HG03571 (cell line): Measurements from ENCODE around the gene UTRN.

Experiments used
- ATAC-seq: cut with Tn5 transposase; IDR thresholded peaks from one replicate; pipeline ENCODE4 v1.9.1; 2021; ENCODE audit not compliant: unreplicated experiment

The UTRN gene

DNA sequence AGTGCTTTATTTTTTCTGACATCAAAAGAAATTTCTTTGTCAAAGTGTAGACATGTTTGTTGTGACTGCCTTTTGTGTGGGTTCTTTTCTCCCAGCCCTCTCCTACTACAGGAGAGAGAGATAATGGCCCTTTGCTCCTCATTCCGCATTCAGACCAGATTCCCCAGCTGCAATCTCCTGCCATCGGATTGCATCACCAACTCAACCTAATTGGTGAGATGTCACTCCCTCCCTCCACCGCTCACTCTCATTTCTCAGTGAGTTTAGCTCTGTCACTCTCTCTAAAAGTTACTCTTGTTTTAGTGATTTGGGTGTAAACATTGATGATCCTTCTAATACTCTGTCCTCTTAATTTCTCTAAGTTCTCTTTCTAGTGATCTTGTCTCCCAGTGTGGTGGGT lies 22.7 kb downstream of the UTRN start:
- no peak for ATAC-seq

DNA sequence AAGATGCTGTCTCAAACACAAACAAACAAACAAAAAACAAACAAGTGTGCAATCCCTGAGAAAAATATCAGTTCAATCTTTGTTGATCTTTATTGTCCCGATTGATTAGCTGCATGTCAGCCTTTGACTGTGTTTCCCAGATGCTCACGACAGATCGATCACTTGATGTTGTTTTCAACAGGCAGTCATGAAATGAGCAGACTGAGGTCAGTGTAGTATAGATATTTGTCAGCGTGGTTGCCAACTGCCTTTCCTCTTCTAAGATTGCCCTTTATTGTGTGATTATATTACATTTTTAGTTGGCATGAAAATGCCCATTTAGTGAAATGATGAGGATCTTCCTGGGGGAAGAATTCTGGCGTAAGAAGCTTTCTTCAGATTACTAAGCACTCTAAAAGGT lies 25.6 kb downstream of the UTRN start:
- ATAC-seq, result no peak

DNA sequence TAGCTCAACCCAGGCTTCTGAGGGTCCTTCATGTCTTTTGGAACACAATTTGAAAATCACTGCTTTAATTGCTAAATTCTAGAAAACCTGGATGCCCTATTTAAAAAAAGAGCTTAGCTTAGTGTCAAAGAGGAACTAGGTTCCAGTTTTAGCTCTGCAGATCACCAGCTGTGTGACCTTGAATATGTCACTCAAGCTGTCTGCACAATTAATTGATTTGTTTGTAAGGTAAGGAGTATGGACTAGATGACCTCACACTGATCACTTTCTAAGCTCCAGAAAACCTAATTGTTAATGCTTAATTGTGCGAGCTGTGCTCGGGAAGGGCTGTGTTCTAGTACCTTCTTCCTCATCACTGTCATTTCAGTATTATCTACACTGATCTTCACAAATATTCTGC lies 26.2 kb downstream of the UTRN start:
- ATAC-seq, result no peak

DNA sequence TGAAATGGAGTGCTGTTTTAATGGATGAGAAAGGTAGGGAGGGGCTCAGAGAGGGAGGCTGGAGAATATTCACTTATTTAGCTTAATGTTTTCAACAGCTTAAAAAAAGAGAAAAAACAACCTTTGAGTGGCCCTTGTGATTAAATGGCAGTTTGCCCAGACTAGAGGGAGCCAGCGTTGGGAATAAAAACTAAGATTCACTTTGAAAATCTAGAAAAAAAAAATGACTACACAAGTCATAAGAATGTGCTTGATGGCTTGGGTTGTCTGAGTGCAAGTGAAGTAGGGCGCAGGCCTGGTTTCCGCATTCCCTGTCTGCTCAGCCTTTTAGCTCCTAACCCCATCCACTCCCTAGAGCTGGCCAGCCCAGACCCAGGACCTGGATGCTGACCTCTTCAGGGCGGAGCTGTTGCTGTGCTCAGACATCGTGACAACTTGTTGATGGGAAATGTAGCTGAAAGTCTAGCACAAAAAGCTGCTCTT lies 28.9 kb downstream of the UTRN start:
- ATAC-seq, result no peak

DNA sequence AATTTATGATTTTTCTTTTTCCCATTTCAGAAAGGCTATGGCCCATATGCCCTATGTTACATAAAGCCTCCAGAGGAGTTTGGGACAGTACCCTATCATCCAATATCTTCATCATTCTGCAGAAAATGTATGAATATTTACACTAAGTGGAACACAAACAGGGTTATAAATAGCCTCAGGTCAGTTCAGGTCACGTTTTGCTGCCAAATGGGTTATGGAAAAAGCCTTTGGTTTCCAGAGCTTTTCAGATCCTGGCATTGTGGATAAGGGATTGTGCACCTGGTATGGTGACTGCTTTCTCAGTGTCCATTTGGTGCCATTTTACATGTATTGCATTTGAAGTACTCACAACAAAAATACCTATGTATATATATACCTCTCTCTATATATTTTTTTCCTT lies 29.4 kb downstream of the UTRN start:
- ATAC-seq, result no peak

DNA sequence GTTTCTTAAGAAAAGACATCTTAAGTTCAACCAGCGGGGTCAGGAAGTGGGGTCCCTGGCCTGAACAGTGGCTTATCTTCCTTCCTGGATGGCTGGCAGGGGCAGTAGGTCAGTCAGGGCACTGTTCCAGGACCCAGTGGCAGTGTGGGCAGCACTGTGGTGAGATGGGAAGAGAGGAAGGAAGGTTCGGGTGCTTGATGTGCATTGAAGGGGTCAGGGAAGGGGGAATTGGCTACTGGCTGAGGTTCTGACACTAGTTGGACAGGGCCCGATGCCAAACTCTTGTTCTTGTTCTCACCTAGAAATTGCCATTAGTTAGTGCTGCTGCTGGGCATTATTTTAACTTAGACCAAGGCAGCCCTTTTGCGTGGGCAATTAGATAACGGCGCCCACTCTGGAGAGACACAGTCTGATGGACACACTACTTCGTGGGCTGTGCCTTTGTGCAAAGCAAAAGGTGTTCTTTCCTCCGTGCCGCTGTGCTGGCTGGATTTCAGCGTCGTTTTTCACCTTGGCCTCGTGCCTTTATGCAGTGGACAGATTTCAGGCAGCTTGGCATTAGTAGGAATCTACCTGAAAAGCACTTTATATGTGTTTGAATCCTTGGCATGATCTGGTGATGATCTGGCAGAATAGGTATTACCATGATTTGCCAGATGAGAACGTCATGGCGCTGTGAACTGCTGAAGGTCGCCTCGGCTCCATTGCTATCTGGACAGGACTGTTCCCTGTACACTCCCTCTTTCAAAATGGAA lies 30.3 kb downstream of the UTRN start:
- ATAC-seq, result no peak

DNA sequence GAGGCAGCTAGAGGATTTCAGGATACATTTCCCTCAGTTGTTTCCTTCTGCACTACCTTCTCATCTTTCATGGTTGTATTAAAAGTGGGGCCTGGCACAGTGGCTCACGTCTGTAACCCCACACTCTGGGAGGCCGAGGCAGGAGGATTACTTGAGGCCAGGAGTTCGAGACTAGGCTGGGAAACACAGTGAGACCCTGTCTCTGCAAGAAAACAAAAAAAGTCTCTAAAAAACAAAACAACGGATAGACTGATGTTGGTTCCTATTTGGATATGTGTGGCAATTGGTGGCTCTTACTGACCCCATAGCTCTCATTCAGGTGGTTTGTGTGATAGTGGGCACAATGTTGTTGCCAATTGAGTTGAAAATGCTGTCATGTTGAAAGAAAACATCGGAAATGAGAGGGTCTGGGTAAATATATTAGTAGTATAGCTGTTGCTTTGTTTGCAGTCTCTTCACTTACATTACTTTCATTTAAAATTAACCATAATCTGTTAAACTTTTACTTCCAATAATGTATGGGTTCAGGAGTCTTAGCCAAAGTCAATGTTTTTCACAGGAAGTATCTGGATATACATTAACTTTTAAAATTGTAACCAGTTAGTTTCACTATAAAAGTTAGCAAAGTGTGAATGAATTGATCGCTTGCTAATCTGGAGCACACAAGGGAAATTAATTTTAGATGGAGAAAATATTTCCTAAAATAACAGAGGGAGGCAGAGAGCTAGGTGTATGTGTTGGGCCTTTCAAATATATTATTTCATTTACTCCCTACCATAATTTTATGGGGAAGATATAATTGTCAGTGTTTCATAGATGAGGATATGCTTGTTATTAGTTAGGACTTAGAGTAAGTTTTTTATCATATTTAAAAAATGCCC lies 31.1 kb downstream of the UTRN start:
- ATAC-seq, result peak; percentile 88

DNA sequence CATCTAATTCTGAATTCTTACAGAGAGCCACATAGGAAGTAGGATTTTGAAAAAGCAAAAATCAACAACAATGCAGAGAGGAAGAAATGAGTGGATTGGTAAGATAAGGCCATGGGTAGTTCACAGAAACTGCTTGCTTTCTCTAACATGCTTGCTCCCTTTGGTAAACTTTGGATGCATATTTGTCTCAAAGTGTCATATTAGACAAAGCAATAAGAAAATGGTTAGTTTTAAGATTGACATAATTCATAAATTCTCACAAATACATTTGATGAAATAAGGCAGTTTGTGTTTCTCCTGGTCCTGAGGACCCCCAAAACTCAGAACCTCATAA lies 31.7 kb downstream of the UTRN start:
- ATAC-seq, result peak; percentile 4

DNA sequence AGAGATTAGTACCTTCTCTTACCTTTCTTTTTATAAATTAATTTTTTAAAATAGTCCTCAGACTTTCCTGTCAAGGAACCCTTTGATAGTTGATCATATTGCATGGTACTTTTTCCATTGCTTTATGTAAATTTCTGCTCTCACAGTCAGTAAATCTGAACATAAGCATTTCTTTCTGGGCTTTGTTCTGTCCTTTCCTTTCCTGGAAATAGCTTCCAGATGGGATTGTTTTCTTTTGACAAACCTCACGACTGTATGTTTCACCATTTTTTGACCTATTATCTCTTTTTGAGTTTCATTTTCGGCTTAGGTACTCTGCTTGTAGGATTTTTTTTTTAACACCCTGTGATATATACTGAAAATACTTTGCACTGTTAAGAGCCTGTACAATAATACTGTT lies 32.6 kb downstream of the UTRN start:
- ATAC-seq, result no peak

DNA sequence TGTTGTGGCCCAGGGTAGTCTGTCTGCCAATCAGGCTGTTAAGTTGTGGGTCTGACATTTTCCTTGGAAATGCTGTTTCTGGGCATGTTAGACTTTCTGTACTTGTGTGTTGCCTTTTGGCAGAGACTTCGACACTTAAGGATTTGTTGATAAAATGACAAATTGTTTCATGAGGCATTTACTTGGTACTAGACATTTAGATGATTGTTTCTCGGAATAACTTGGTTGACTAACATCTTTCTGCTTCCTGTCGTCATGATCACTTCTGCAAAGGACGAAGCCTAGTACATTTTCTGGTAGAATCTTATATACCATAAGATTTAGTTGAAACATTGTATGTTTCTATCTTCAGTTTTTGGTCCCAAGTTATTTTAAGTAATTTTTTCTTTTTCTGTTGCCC lies 34.1 kb downstream of the UTRN start:
- no peak for ATAC-seq

DNA sequence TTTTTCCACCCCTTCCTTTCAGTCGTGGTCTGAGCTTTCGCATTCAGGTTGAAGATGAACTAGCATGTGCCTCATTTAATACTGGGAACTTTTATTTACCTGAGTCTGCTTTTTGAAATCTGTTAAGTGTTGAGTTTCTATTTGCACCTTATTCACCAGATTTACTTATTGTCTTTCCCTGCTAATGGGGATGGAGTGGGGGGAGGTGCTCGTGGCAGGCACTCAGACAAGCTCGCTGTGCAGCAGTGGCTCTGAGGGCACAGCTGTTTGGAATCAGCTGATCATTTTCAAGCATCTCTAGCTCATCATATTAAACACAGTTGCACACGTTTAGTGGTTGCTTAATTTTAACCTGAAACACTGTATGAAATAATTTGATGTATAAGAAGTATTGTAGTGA lies 35.6 kb downstream of the UTRN start:
- no peak for ATAC-seq

DNA sequence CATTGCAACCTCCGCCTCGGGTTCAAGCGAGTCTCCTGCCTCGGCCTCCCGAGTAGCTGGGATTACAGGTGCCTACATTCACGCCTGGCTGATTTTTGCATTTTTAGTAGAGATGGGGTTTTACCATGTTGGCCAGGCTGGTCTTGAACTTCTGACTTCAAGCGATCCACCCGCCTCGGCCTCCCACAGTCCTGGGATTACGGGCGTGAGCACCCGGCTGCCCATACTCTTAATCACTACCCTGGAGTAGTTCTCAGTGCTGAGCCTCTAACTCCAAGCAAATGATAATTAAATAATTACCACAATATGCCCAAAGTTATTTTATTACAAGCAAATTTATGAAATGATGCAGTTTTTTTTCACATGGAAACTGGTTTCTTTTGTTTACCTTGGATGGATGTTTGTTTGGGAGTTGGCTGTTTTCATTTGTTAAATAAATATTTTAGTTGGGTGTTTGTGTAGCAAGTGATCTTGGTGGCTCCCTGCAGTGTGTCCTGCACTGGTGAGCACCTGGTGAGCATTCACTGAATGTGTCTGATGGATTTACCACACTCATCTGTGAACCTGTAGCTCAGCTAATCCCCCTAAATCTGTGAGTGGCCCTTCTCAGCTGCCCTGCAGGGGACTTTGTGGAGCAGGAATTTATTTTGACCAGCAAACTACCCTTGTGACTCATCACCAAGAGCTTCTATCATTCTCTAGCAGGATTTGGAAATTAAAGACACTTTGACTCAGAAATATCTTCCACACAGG lies 36.9 kb downstream of the UTRN start:
- no peak for ATAC-seq

DNA sequence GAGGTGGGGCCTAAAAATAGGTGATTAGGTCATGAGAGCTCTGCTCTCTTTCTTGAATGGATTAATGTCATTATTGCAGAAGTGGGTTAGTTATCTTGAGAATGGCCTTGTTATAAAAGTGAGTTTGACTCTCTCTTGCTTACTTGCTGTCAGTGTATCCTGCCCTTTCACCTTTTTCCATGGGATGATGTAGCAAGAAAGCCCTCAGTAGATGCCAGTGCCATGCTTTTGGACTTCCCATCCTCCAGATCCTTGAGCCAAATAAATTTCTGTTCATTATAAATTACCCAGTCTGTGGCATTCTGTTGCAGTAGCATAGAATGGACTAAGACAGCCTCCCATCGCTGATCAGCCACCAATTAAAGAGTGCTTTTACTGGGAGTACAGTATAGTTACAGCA lies 40.1 kb downstream of the UTRN start:
- ATAC-seq, result no peak

DNA sequence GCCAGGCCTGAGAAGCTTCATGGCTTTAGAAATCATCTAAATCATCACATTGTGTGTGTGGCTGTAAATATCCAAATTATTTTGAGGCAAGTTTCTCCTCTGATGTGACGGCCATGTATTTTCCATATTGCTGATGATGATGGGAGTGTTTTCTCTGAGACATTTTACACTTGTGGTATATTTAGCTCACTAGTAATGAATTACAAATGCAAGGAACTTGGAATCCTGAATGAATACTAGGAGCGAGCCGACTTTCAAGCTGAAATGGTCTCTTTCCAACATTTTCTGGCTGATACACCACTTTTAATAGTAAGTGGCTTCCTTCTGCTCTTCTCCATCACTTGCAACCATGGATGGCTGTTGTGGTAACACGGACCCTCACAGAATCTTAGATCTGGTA lies 41.3 kb downstream of the UTRN start:
- no peak for ATAC-seq

DNA sequence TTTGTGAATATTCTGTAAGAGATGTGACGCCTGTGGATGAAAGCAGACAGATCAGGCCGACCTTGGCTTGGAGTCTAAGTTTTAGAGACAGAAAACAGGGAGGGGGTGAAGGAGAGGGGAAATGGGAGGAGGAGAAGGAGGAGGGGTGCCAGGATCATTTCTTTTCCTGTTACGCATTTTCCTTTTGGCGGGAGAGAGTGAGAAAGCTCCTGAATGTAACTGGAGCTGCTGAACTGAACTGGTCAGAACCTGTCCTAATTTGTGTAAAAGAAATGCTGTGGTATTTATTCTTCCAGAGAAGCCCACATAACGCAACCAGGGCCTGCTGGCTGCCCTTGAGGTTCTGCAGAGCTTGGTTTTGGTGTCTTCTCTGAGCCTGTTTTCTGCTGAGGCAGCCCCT lies 41.9 kb downstream of the UTRN start:
- no peak for ATAC-seq

DNA sequence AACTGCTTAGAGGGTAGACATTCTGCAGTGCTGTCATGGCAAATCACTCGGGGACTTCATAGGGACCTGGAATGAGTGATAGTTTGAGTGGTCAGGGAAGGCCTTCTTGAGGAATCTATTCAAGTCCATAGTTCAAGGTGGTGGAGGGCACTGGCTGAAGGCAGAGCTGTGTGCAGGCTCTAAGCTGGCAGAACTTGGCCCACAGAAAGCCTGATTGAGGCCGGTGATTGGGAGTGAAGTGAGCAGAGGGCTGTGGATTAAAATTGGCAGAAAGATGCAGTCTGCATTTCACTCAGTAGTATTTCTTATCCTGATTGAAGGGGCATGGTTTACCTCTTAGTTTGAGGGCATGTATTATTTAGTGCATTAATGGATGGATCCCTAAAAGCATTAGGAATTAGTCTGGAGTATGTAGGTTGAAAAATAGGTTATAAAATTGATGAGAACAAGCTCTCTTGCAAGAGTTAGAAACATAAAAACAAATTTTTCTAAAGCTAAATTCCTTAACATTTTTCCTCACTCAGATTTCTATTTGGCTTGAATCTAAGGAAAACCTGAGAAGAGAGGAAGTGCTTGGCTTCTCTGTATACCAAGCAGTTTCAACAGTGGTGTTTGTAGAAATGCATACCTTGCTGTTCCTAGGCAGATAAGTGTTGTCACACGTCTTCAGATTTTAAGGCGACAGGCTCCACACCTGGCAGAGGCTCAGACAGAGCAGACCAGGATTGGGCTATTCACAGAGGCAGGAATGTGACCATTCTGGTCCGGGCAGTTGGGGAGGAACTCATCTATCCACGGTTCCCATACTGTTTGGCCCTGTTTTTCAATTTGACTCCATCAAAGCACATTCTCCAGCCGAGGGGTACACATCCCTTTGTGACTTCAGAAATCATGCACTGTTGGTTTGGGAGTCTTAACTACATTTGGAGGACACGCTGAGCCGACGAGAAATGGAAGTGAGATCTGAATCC lies 45.2 kb downstream of the UTRN start:
- no peak for ATAC-seq

DNA sequence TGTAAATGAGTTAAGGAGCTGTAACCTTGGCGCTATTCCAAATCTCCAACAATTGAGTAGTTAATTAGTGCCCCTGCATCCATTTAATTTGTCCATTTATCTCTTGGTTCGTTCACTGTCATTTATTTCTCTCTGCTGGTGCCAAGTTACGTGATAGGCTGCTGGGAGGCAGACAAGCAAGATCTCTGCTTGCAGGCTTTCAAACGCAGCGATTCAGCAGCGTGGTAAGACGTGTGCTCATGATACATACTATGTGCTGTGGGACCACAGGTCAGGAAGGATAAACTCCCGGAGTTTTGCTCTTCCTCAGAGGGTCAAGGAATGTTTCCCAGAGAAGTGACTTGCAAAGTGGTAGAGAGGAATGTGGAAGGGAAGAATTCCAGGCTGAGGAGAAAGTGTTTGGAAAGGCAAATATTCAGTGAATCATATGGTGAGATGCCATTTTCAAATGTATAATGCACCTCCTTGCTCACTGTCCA lies 46.4 kb downstream of the UTRN start:
- ATAC-seq, result no peak

DNA sequence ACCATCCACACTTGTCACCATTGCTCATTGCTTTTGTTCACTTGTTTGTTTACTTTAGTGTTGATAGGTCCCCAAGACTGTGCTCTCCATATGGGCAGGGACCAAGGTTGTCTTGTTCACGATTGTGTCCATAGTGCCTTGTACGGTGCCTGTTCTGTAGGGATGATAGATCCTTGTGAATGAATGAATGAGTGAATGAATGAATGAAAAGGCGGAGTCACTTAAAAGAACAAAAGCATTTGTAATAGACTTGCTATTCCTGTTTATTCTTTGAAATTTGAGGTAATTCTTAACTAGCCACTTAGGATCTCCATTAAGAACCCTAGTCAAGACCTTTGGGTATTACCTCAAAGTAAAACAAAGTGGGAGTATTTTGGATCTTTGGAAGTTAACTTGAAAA lies 47.0 kb downstream of the UTRN start:
- no peak for ATAC-seq

DNA sequence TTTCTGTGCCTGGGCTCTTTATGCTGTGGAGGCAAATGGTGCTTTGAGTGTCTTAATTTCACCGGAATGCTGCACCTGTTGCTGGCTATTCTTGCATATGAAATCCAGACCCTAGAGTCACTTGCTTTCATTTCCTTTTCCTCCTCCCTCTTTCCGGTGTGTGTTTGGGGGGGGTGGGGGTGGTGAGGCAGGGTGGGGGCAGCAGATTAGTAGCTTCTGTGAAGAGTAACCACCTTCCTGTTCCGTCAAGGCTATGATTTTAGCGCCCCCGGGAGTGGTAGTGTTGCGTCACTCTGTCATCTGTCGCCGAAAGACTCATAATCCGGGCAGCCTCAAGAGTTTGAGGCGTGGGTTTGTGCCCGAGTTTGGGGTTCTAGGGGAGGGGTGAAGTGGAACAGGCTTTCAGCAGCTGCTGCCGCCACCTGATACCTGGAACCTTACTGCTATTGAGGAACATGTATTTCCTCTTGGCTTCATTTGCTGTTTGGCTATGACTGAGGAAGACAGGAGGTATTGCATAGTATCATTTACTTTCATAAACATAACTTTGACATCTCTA lies 49.1 kb downstream of the UTRN start:
- ATAC-seq, result peak; percentile 53
